HepG2 (cell line): ENCODE data around the gene FNDC8. TPM values are rescaled to one million over a fixed set of nuclear protein-coding genes. Genes with fewer than 3 reads are reported as not detected.

Experiments
- AKAP8 ChIP-seq: sonication (generic); formaldehyde crosslinking; IDR thresholded peaks from 2 replicates; pipeline ENCODE4 v1.5.1; 2020; ENCODE audit warnings: mild to moderate bottlenecking, missing genetic modification reagents
- CC2D1A ChIP-seq: sonication (generic); formaldehyde crosslinking; IDR thresholded peaks from 2 replicates; pipeline ENCODE4 v1.8.1; 2023; ENCODE audit warnings: mild to moderate bottlenecking, missing genetic modification reagents
- HNF4A ChIP-seq: sonication (generic); formaldehyde crosslinking; IDR thresholded peaks from 2 replicates; pipeline ENCODE4 v1.4.0; 2020; ENCODE audit warnings: missing genetic modification reagents
- HOXA9 ChIP-seq: sonication (generic); formaldehyde crosslinking; IDR thresholded peaks from 2 replicates; pipeline ENCODE4 v1.8.1; 2022; ENCODE audit warnings: missing genetic modification reagents, mild to moderate bottlenecking, moderate library complexity, borderline replicate concordance
- KDM4B ChIP-seq: sonication (generic); formaldehyde crosslinking; IDR thresholded peaks from 2 replicates; pipeline ENCODE4 v1.4.0; 2020; ENCODE audit warnings: missing genetic modification reagents
- MBNL3 ChIP-seq: fragments of 250-450 bp; sonication (Bioruptor Pico); conservative IDR thresholded peaks from 2 replicates; pipeline ENCODE4 v1.8.0; 2022; ENCODE audit warnings: mild to moderate bottlenecking, inconsistent platforms
- MLLT10 ChIP-seq: sonication (generic); formaldehyde crosslinking; IDR thresholded peaks from 2 replicates; pipeline ENCODE4 v1.4.0; 2020; ENCODE audit warnings: missing genetic modification reagents
- RFX1 ChIP-seq: fragments of 450-650 bp; IDR thresholded peaks from 2 replicates; pipeline ENCODE4 v1.6.1; 2017
- SMARCE1 ChIP-seq: fragments of 450-650 bp; IDR thresholded peaks from 2 replicates; pipeline ENCODE4 v1.6.1; 2017; ENCODE audit warnings: borderline replicate concordance
- YEATS2 ChIP-seq: sonication (generic); formaldehyde crosslinking; IDR thresholded peaks from 2 replicates; pipeline ENCODE4 v1.4.0; 2020; ENCODE audit warnings: missing genetic modification reagents, borderline replicate concordance
- ZFP36L2 ChIP-seq: sonication (generic); formaldehyde crosslinking; IDR thresholded peaks from 2 replicates; pipeline ENCODE4 v1.4.0; 2020; ENCODE audit warnings: missing genetic modification reagents
- ZNF570 ChIP-seq: sonication (generic); formaldehyde crosslinking; IDR thresholded peaks from 2 replicates; pipeline ENCODE4 v1.4.0; 2020; ENCODE audit warnings: mild to moderate bottlenecking, missing genetic modification reagents, borderline replicate concordance
- polyA plus RNA-seq, 8 experiments: library from polyadenylated mRNA; depleted of rRNA in 3 of 8; stranded (reverse) in 7 of 8; unstranded in 1 of 8; fragments of >200 nt; fragmentation: Illumina TruSeq in 4 of 8; extraction: Trizol in 4 of 8; gene quantifications; 2 replicates each; pipeline versions ENCODE4 v1.2.1 to v1.2.3, GENCODE V29; 2011 to 2016; ENCODE audit warnings: low read depth in 4 of 8, missing spikeins in 1 of 8, mixed read lengths in 1 of 8; ENCODE audit not compliant: insufficient read depth in 1 of 8
- total RNA-seq, 5 experiments: library from RNA; depleted of rRNA; stranded (reverse); fragments of >200 nt; fragmentation: Illumina TruSeq; extraction: Trizol; gene quantifications; 2 replicates each; pipeline ENCODE4 v1.2.3, GENCODE V29; 2016; ENCODE audit warnings: low read depth in 1 of 5
- TF ChIP-seq, protein P1 (sequence below): sonication (generic); formaldehyde crosslinking; IDR thresholded peaks from 2 replicates; pipeline ENCODE4 v1.9.0; 2022; ENCODE audit warnings: low read depth, missing genetic modification reagents
- TF ChIP-seq, protein P2 (sequence below): sonication (generic); formaldehyde crosslinking; IDR thresholded peaks from 2 replicates; pipeline ENCODE4 v1.4.0; 2020; ENCODE audit warnings: mild to moderate bottlenecking, missing genetic modification reagents
- TF ChIP-seq, protein P3 (sequence below): fragments of 450-650 bp; IDR thresholded peaks from 2 replicates; pipeline ENCODE4 v1.6.1; 2017; ENCODE audit warnings: mild to moderate bottlenecking

FNDC8 gene
- total and polyA plus RNA-seq, 2 of the 13 experiments (the other 11 are each of a cell fraction or from before 2014, with no cell fraction given): not detected

DNA sequence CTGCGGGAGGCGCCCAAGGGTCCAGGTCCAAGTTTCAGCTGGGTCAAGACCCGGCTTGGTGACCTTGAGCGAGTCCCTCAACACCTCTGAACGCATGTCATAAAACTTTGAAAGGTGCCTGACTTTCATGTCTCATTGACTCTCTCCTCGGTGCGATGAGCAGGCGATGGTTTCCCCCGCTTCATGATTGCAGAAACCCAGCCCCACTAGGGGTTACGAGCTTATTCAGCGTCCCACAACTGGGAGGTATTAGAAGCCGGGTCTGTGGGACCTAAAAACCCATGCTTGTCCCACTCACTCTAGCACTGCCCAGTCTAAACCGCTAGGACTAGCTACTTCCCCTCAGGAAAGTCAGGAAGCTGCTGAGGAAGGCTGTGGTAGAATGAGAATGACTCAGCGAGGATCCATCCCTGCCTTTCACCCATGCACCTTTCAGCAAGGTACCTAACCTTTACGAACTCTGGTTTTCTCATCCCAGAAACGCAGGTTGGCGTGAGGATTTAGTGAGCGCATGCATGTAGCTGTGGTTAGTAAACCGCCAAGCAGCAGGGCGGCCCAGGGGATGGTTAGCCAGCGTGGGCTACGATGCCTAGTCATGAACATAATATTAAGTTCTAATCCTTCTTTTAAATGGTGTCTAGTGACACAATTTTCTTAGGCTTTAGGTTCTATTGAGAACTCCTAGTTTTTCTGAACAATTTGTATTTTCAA, 31.7 kb upstream of the FNDC8 start (continued):
- TF ChIP-seq, protein P1, sequence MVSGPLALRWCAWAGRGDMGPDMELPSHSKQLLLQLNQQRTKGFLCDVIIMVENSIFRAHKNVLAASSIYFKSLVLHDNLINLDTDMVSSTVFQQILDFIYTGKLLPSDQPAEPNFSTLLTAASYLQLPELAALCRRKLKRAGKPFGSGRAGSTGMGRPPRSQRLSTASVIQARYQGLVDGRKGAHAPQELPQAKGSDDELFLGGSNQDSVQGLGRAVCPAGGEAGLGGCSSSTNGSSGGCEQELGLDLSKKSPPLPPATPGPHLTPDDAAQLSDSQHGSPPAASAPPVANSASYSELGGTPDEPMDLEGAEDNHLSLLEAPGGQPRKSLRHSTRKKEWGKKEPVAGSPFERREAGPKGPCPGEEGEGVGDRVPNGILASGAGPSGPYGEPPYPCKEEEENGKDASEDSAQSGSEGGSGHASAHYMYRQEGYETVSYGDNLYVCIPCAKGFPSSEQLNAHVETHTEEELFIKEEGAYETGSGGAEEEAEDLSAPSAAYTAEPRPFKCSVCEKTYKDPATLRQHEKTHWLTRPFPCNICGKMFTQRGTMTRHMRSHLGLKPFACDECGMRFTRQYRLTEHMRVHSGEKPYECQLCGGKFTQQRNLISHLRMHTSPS (CRISPR knock-in tag): no peak
- TF ChIP-seq HOXA9 (CRISPR knock-in tag): no peak
- no peak for TF ChIP-seq YEATS2
- no peak for TF ChIP-seq SMARCE1
- no peak for TF ChIP-seq MBNL3 (CRISPR knock-in tag)
- TF ChIP-seq HNF4A (CRISPR knock-in tag): peak; percentile 20
- peak; percentile 13; the same call in 1 of the 2 replicates for TF ChIP-seq KDM4B (CRISPR knock-in tag)
- TF ChIP-seq, protein P2, sequence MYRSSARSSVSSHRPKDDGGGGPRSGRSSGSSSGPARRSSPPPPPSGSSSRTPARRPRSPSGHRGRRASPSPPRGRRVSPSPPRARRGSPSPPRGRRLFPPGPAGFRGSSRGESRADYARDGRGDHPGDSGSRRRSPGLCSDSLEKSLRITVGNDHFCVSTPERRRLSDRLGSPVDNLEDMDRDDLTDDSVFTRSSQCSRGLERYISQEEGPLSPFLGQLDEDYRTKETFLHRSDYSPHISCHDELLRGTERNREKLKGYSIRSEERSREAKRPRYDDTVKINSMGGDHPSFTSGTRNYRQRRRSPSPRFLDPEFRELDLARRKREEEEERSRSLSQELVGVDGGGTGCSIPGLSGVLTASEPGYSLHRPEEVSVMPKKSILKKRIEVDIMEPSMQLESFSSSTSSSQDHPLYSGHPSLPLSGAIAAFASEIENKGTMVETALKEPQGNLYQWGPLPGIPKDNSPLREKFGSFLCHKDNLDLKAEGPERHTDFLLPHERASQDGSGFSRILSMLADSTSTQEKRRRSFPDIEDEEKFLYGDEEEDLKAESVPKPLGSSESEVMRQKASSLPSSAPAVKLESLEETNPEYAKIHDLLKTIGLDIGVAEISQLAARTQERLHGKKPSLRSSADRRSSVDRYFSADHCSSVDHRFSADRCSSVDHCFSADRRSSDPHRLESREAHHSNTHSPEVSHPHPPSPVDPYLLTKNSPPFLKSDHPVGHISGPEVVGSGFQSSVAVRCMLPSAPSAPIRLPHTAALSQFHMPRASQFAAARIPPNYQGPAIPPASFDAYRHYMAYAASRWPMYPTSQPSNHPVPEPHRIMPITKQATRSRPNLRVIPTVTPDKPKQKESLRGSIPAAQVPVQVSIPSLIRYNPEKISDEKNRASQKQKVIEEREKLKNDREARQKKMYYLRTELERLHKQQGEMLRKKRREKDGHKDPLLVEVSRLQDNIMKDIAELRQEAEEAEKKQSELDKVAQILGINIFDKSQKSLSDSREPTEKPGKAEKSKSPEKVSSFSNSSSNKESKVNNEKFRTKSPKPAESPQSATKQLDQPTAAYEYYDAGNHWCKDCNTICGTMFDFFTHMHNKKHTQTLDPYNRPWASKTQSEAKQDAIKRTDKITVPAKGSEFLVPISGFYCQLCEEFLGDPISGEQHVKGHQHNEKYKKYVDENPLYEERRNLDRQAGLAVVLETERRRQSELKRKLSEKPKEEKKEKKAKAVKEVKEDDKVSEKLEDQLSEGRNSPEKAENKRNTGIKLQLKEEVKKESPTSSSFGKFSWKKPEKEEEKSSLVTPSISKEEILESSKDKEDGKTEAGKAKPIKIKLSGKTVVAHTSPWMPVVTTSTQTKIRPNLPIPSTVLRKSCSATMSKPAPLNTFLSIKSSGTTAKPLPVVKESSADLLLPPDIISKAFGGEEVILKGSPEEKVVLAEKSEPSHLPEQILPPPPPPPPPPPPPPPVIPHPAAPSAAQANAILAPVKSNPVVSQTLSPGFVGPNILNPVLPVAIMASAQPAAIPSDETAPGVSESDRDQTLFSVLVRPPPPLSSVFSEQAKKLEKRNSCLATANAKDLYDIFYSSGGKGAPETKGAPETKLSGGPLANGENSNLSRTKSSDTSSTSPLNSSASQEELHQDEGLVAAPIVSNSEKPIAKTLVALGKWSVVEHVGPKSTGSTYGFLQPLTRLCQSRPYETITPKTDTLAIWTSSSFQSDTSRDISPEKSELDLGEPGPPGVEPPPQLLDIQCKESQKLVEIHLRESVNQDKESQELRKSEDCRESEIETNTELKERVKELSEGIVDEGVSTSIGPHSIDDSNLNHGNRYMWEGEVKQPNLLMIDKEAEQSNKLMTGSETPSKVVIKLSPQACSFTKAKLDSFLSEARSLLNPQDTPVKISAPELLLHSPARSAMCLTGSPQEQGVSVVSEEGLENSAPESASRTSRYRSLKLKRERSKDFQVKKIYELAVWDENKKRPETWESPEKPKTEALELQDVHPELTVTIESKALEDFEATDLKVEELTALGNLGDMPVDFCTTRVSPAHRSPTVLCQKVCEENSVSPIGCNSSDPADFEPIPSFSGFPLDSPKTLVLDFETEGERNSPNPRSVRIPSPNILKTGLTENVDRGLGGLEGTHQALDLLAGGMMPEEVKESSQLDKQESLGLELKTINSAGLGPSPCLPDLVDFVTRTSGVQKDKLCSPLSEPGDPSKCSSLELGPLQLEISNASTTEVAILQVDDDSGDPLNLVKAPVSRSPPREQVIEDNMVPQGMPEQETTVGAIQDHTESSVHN (CRISPR knock-in tag): 0 out of 2 replicates have a peak, but pooled peaks have one; percentile 23
- TF ChIP-seq MLLT10 (CRISPR knock-in tag): no peak
- TF ChIP-seq AKAP8 (CRISPR knock-in tag): no peak
- no peak for TF ChIP-seq CC2D1A (CRISPR knock-in tag)
- no peak for TF ChIP-seq RFX1
- TF ChIP-seq ZFP36L2 (CRISPR knock-in tag): no peak
- TF ChIP-seq, protein P3, sequence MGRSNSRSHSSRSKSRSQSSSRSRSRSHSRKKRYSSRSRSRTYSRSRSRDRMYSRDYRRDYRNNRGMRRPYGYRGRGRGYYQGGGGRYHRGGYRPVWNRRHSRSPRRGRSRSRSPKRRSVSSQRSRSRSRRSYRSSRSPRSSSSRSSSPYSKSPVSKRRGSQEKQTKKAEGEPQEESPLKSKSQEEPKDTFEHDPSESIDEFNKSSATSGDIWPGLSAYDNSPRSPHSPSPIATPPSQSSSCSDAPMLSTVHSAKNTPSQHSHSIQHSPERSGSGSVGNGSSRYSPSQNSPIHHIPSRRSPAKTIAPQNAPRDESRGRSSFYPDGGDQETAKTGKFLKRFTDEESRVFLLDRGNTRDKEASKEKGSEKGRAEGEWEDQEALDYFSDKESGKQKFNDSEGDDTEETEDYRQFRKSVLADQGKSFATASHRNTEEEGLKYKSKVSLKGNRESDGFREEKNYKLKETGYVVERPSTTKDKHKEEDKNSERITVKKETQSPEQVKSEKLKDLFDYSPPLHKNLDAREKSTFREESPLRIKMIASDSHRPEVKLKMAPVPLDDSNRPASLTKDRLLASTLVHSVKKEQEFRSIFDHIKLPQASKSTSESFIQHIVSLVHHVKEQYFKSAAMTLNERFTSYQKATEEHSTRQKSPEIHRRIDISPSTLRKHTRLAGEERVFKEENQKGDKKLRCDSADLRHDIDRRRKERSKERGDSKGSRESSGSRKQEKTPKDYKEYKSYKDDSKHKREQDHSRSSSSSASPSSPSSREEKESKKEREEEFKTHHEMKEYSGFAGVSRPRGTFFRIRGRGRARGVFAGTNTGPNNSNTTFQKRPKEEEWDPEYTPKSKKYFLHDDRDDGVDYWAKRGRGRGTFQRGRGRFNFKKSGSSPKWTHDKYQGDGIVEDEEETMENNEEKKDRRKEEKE: no peak
- no peak for TF ChIP-seq ZNF570
